Activated CD4-positive, alpha-beta T cell treated with anti-CD3 and anti-CD28 coated beads for 36 hours (primary cell): ENCODE measurements around the gene ARPP19. TPM values are rescaled to one million over a fixed set of nuclear protein-coding genes. Genes with fewer than 3 reads are reported as not detected.
"Not testable (repeated sequence)": the region's sequence is repeated elsewhere in the genome, so short reads cannot be mapped to it uniquely, and the experiment has no call there.

ENCODE experiments used
- ATAC-seq: fragments of 200-7000 bp; cut with Tn5 transposase; one replicate; pipeline ENCODE4 v1.10.0; 2021; ENCODE audit warnings: mild to moderate bottlenecking, moderate library complexity
- CTCF ChIA-PET: fragments of 350-600 bp; sonication (Branson Sonifier 250); formaldehyde crosslinking; loops from one replicate; lab custom pipeline; 2021; ENCODE audit warnings: antibody characterized with exemption; lab: Charles Lee
- POLR2A ChIA-PET: fragments of 350-600 bp; sonication (Branson Sonifier 250); formaldehyde crosslinking; loops from one replicate; lab custom pipeline; 2021; ENCODE audit warnings: antibody characterized with exemption, inconsistent platforms; lab: Charles Lee
- DNase-seq: peaks from one replicate; pipeline ENCODE4 v3.0.0-alpha.2; 2020
- H3K27ac Mint-ChIP-seq: one replicate; pipeline ENCODE4 v1.8.0; 2021; ENCODE audit warnings: mixed read lengths
- H3K27me3 Mint-ChIP-seq: one replicate; pipeline ENCODE4 v1.8.0; 2021; ENCODE audit warnings: mixed read lengths
- H3K36me3 Mint-ChIP-seq: one replicate; pipeline ENCODE4 v1.8.0; 2021; ENCODE audit warnings: low read depth, mixed read lengths
- H3K4me1 Mint-ChIP-seq: one replicate; pipeline ENCODE4 v1.8.0; 2021; ENCODE audit warnings: mixed read lengths
- H3K4me3 Mint-ChIP-seq: one replicate; pipeline ENCODE4 v1.8.0; 2021; ENCODE audit warnings: mild to moderate bottlenecking, moderate library complexity, mixed read lengths
- H3K9me3 Mint-ChIP-seq: one replicate; pipeline ENCODE4 v1.8.0; 2021; ENCODE audit warnings: low read depth, mixed read lengths
- intact Hi-C, 2 experiments: fragments of 100-400 bp; cut with DNase I in 1 of 2; cut with micrococcal nuclease in 1 of 2; formaldehyde crosslinking; loops; one replicate each; pipeline versions ENCODE4 v1.14.2 to v1.15.1; 2022 to 2024; cut with DNase I, micrococcal nuclease
- total RNA-seq, 2 experiments: library from RNA; stranded (reverse); gene quantifications; one replicate each; pipeline ENCODE4 v1.2.3, GENCODE V29; 2021

The ARPP19 gene
- total RNA-seq, 2 experiments from 2014 or later, result 141 to 185 TPM

- peak overlapping the region; percentile 96 for H3K4me3 Mint-ChIP-seq
- H3K4me1 Mint-ChIP-seq, result peaks cover 44% of the 10 kb centered on the region
- ChIA-PET CTCF (interaction anchor here (0.5 to 0.6 kb wide), 2 partner anchors 236 to 547 kb away, joined by 3 read pairs; no protein-coding TSS in a partner anchor), POLR2A (no interaction called here)
- intact Hi-C loops, result loop anchor here (1.0 to 5.0 kb wide), 2 partner anchors 8 to 170 kb away; no protein-coding TSS in a partner anchor
- H3K36me3 Mint-ChIP-seq, result peaks cover 29% of the 10 kb centered on the region
- peak overlapping the region; percentile 70 for H3K27ac Mint-ChIP-seq
- no peak for ATAC-seq
- DNase-seq, result no peak
- H3K9me3 Mint-ChIP-seq, result no peaks in the 10 kb centered on the region
- no peaks in the 10 kb centered on the region for H3K27me3 Mint-ChIP-seq
Observed at GRCh38 chr15:52566889-52567288, 1.9 kb downstream of the ARPP19 start.

GRCh38 chr15:52565417-52566358 is 3.1 kb downstream of the ARPP19 start:
- not testable (repeated sequence) for H3K27me3 Mint-ChIP-seq, H3K9me3 Mint-ChIP-seq, DNase-seq
- peak overlapping the region; percentile 33 for H3K4me3 Mint-ChIP-seq
- peak overlapping the region; percentile 67 for H3K27ac Mint-ChIP-seq
- intact Hi-C loops, result loop anchor here in 1 of 2 experiments (5.0 kb wide), 1 partner anchor 172 kb away; no protein-coding TSS in a partner anchor
- H3K36me3 Mint-ChIP-seq, result peaks cover 29% of the 10 kb centered on the region
- POLR2A ChIA-PET, result interaction anchor here (1.0 kb wide), 1 partner anchor 107 kb away, joined by 8 read pairs; no protein-coding TSS in a partner anchor
- peaks cover 54% of the 10 kb centered on the region for H3K4me1 Mint-ChIP-seq
- CTCF ChIA-PET, result interaction anchor here (0.5 to 1.6 kb wide), 3 partner anchors 8 to 37 kb away, joined by 3 to 4 read pairs (median 3); partner anchors contain the start of gene MYO5A
- ATAC-seq, result peak; percentile 13

GRCh38 chr15:52563501-52564060 is 5.2 kb downstream of the ARPP19 start:
- intact Hi-C loops, result no loop called here
- DNase-seq (no peak), ATAC-seq (no peak)
- H3K27ac Mint-ChIP-seq, result no peak overlapping the region
- H3K27me3 Mint-ChIP-seq, result no peaks in the 10 kb centered on the region
- H3K36me3 Mint-ChIP-seq, result peaks cover 38% of the 10 kb centered on the region
- CTCF ChIA-PET, result interaction anchor here (1.1 to 1.6 kb wide), 2 partner anchors 8 to 34 kb away, joined by 4 read pairs; no protein-coding TSS in a partner anchor
- no peak overlapping the region for H3K4me3 Mint-ChIP-seq
- POLR2A ChIA-PET, result no interaction called here
- no peaks in the 10 kb centered on the region for H3K9me3 Mint-ChIP-seq
- H3K4me1 Mint-ChIP-seq, result peaks cover 68% of the 10 kb centered on the region

- Mint-ChIP-seq H3K4me3 (peak overlapping the region; percentile 63), H3K27me3 (no peaks in the 10 kb centered on the region), H3K27ac (peak overlapping the region; percentile 96), H3K9me3 (no peaks in the 10 kb centered on the region), H3K4me1 (peaks cover 72% of the 10 kb centered on the region), H3K36me3 (peaks cover 32% of the 10 kb centered on the region)
- ChIA-PET CTCF (interaction anchor here (1.1 to 1.4 kb wide), 2 partner anchors 99 to 303 kb away, joined by 3 to 4 read pairs; no protein-coding TSS in a partner anchor), POLR2A (interaction anchor here (1.0 to 2.2 kb wide), 3 partner anchors 9 to 99 kb away, joined by 3 to 10 read pairs (median 4); partner anchors contain the start of gene ARPP19)
- ATAC-seq (peak; percentile 86), DNase-seq (peak; percentile 83)
- intact Hi-C loops, result loop anchor here (1.0 to 10.0 kb wide), 14 partner anchors 8 to 825 kb away; partner anchors contain the start of genes ATOSA (in 1 of the 2) and LYSMD2 (in 1 of the 2)
Observed at GRCh38 chr15:52559575-52559974, 9.3 kb downstream of the ARPP19 start.

GRCh38 chr15:52559022-52559421 is 9.8 kb downstream of the ARPP19 start:
- DNase-seq (peak; percentile 36), ATAC-seq (peak; percentile 34)
- no peaks in the 10 kb centered on the region for H3K9me3 Mint-ChIP-seq
- CTCF ChIA-PET, result interaction anchor here (0.7 to 1.4 kb wide), 3 partner anchors 79 to 302 kb away, joined by 3 to 4 read pairs (median 3); no protein-coding TSS in a partner anchor
- H3K4me3 Mint-ChIP-seq, result peak overlapping the region; percentile 63
- peaks cover 35% of the 10 kb centered on the region for H3K36me3 Mint-ChIP-seq
- POLR2A ChIA-PET, result interaction anchor here (1.4 to 2.2 kb wide), 2 partner anchors 10 to 100 kb away, joined by 4 to 10 read pairs; partner anchors contain the start of gene ARPP19
- intact Hi-C loops, result loop anchor here (1.0 to 10.0 kb wide), 14 partner anchors 8 to 824 kb away; partner anchors contain the start of genes ATOSA (in 1 of the 2) and LYSMD2 (in 1 of the 2)
- no peaks in the 10 kb centered on the region for H3K27me3 Mint-ChIP-seq
- H3K4me1 Mint-ChIP-seq, result peaks cover 69% of the 10 kb centered on the region
- peak overlapping the region; percentile 96 for H3K27ac Mint-ChIP-seq

GRCh38 chr15:52558196-52558595 is 10.6 kb downstream of the ARPP19 start:
- H3K36me3 Mint-ChIP-seq, result peaks cover 32% of the 10 kb centered on the region
- POLR2A ChIA-PET, result interaction anchor here (0.6 to 2.2 kb wide), 3 partner anchors 11 to 121 kb away, joined by 3 to 10 read pairs (median 5); partner anchors contain the start of genes ARPP19 and ATOSA
- peak overlapping the region; percentile 63 for H3K4me3 Mint-ChIP-seq

GRCh38 chr15:52557274-52557641 is 11.6 kb downstream of the ARPP19 start:
- Mint-ChIP-seq H3K4me3 (no peak overlapping the region), H3K4me1 (peaks cover 58% of the 10 kb centered on the region), H3K36me3 (peaks cover 30% of the 10 kb centered on the region), H3K9me3 (no peaks in the 10 kb centered on the region), H3K27me3 (no peaks in the 10 kb centered on the region), H3K27ac (no peak overlapping the region)
- no peak for ATAC-seq
- POLR2A ChIA-PET, result no interaction called here
- no peak for DNase-seq
- intact Hi-C loops, result loop anchor here (5.0 to 10.0 kb wide), 5 partner anchors 95 to 822 kb away; partner anchors contain the start of gene LYSMD2 (in 1 of the 2)
- CTCF ChIA-PET, result interaction anchor here (0.9 to 1.2 kb wide), 2 partner anchors 8 to 28 kb away, joined by 3 read pairs; partner anchors contain the start of gene MYO5A

More at GRCh38 chr15:52558196-52558595, 10.6 kb downstream of the ARPP19 start:
- Mint-ChIP-seq H3K27ac (peak overlapping the region; percentile 96), H3K27me3 (no peaks in the 10 kb centered on the region), H3K9me3 (no peaks in the 10 kb centered on the region), H3K4me1 (peaks cover 66% of the 10 kb centered on the region)
- CTCF ChIA-PET, result interaction anchor here (1.0 to 1.2 kb wide), 2 partner anchors 29 to 91 kb away, joined by 3 to 4 read pairs; partner anchors contain the start of gene MYO5A
- intact Hi-C loops, result loop anchor here (1.0 to 10.0 kb wide), 12 partner anchors 29 to 823 kb away; partner anchors contain the start of genes ATOSA (in 2 of the 2) and LYSMD2 (in 1 of the 2)
- peak; percentile 83 for DNase-seq
- peak; percentile 82 for ATAC-seq

- DNase-seq (no peak), ATAC-seq (no peak)
- intact Hi-C loops, result loop anchor here (5.0 to 10.0 kb wide), 5 partner anchors 94 to 822 kb away; partner anchors contain the start of gene LYSMD2 (in 1 of the 2)
- CTCF ChIA-PET, result interaction anchor here (0.9 to 1.2 kb wide), 4 partner anchors 9 to 300 kb away, joined by 3 to 4 read pairs (median 3); partner anchors contain the start of gene MYO5A
- peaks cover 34% of the 10 kb centered on the region for H3K36me3 Mint-ChIP-seq
- H3K4me1 Mint-ChIP-seq, result peaks cover 53% of the 10 kb centered on the region
- H3K4me3 Mint-ChIP-seq, result no peak overlapping the region
- POLR2A ChIA-PET, result no interaction called here
- no peaks in the 10 kb centered on the region for H3K9me3 Mint-ChIP-seq
- H3K27me3 Mint-ChIP-seq, result no peaks in the 10 kb centered on the region
- H3K27ac Mint-ChIP-seq, result peak overlapping the region; percentile 17
Observed at GRCh38 chr15:52556524-52557273, 12.1 kb downstream of the ARPP19 start.

GRCh38 chr15:52552303-52552702 is 16.5 kb downstream of the ARPP19 start:
- ATAC-seq (no peak), DNase-seq (no peak)
- POLR2A ChIA-PET, result interaction anchor here (1.1 kb wide), 1 partner anchor 24 kb away, joined by 4 read pairs; the partner anchor contains the start of gene MYO5A
- intact Hi-C loops, result loop anchor here in 1 of 2 experiments (10.0 kb wide), 1 partner anchor 818 kb away; the partner anchor contains the start of gene LYSMD2
- Mint-ChIP-seq H3K4me1 (peaks cover 17% of the 10 kb centered on the region), H3K4me3 (no peak overlapping the region), H3K9me3 (no peaks in the 10 kb centered on the region), H3K27ac (no peak overlapping the region), H3K36me3 (peaks cover 54% of the 10 kb centered on the region), H3K27me3 (no peaks in the 10 kb centered on the region)
- CTCF ChIA-PET, result interaction anchor here (0.6 to 1.2 kb wide), 4 partner anchors 18 to 200 kb away, joined by 3 to 4 read pairs (median 4); no protein-coding TSS in a partner anchor
